Mesenchymal stem cell (in vitro differentiated cells and primary cell): Measurements from ENCODE around the gene TTLL11.

Source experiments
- DNase-seq: peaks from one replicate; pipeline ENCODE4 v3.0.0-alpha.2; 2013
- H2AFZ ChIP-seq: one replicate; pipeline ENCODE4 v1.6.1; 2013; ENCODE audit warnings: low read depth, mild to moderate bottlenecking, control low read depth, inconsistent platforms, low read length, moderate library complexity
- H2AK5ac ChIP-seq: 2 replicates; pipeline ENCODE4 v1.6.1; 2013; ENCODE audit warnings: low read length, moderate library complexity, mild to moderate bottlenecking, inconsistent platforms; ENCODE audit not compliant: severe bottlenecking
- H2BK120ac ChIP-seq: one replicate; pipeline ENCODE4 v1.6.1; 2013; ENCODE audit warnings: low read depth, mild to moderate bottlenecking, inconsistent platforms, low read length, moderate library complexity
- H2BK12ac ChIP-seq, 2 experiments: one replicate each; pipeline ENCODE4 v1.6.1; 2013; ENCODE audit warnings: inconsistent platforms in 2 of 2, low read length in 2 of 2, mild to moderate bottlenecking in 2 of 2, moderate library complexity in 2 of 2, control low read depth in 1 of 2
- H2BK15ac ChIP-seq: one replicate; pipeline ENCODE4 v1.6.1; 2013; ENCODE audit warnings: mild to moderate bottlenecking, low read depth, inconsistent platforms; ENCODE audit not compliant: poor library complexity, severe bottlenecking
- H2BK5ac ChIP-seq: 2 replicates; pipeline ENCODE4 v1.6.1; 2013; ENCODE audit warnings: low read depth, mild to moderate bottlenecking, low read length, control low read depth, inconsistent platforms; ENCODE audit not compliant: poor library complexity, severe bottlenecking
- H3K14ac ChIP-seq, 2 experiments: one replicate each; pipeline ENCODE4 v1.6.1; 2013; ENCODE audit warnings: inconsistent platforms in 2 of 2, low read length in 2 of 2, control low read depth in 1 of 2, mild to moderate bottlenecking in 1 of 2, moderate library complexity in 1 of 2
- H3K18ac ChIP-seq, 2 experiments: one replicate each; pipeline ENCODE4 v1.6.1; 2013; ENCODE audit warnings: inconsistent platforms in 2 of 2, low read length in 2 of 2, control low read depth in 1 of 2, low read depth in 1 of 2, mild to moderate bottlenecking in 1 of 2
- H3K23ac ChIP-seq, 2 experiments: one replicate each; pipeline ENCODE4 v1.6.1; 2013; ENCODE audit warnings: inconsistent platforms in 2 of 2, low read length in 2 of 2, mild to moderate bottlenecking in 2 of 2, moderate library complexity in 2 of 2, control low read depth in 1 of 2
- H3K27ac ChIP-seq: 2 replicates; pipeline ENCODE4 v1.5.1; 2013; ENCODE audit warnings: mild to moderate bottlenecking, moderate library complexity, low read length, control low read depth, inconsistent platforms; ENCODE audit not compliant: poor library complexity, severe bottlenecking
- H3K27me3 ChIP-seq, 2 experiments: 2 replicates each; pipeline versions ENCODE4 v1.6.1 to v1.7.0; 2013; ENCODE audit warnings: low read length in 2 of 2, mild to moderate bottlenecking in 2 of 2, moderate library complexity in 2 of 2, control low read depth in 1 of 2, inconsistent platforms in 1 of 2; ENCODE audit not compliant: control insufficient read depth in 1 of 2, insufficient read depth in 1 of 2
- H3K36me3 ChIP-seq, 2 experiments: 2 replicates each; pipeline versions ENCODE4 v1.6.1 to v1.7.0; 2013; ENCODE audit warnings: low read length in 2 of 2, control low read depth in 1 of 2, inconsistent platforms in 1 of 2, low read depth in 1 of 2, mild to moderate bottlenecking in 1 of 2; ENCODE audit not compliant: insufficient read depth in 2 of 2, control insufficient read depth in 1 of 2
- H3K4ac ChIP-seq, 2 experiments: one replicate each; pipeline ENCODE4 v1.6.1; 2013; ENCODE audit warnings: inconsistent platforms in 2 of 2, low read length in 2 of 2, mild to moderate bottlenecking in 2 of 2, moderate library complexity in 2 of 2, control low read depth in 1 of 2, low read depth in 1 of 2
- H3K4me1 ChIP-seq: 2 replicates; pipeline ENCODE4 v1.6.1; 2013; ENCODE audit warnings: low read depth, low read length, control low read depth; ENCODE audit not compliant: control insufficient read depth, insufficient read depth
- H3K4me2 ChIP-seq: 2 replicates; pipeline ENCODE4 v1.6.1; 2013; ENCODE audit warnings: low read length, mild to moderate bottlenecking, inconsistent platforms; ENCODE audit not compliant: poor library complexity, severe bottlenecking
- H3K4me3 ChIP-seq, 2 experiments: 2 replicates each; pipeline versions ENCODE4 v1.5.1 to v1.7.0; 2013; ENCODE audit warnings: low read length in 2 of 2, mild to moderate bottlenecking in 2 of 2, control low read depth in 1 of 2, low read depth in 1 of 2; ENCODE audit not compliant: insufficient read depth in 1 of 2
- H3K79me1 ChIP-seq: replicated peaks from 2 replicates; pipeline ENCODE4 v1.6.1; 2013; ENCODE audit warnings: mild to moderate bottlenecking, control low read depth, low read length, inconsistent platforms; ENCODE audit not compliant: poor library complexity, severe bottlenecking
- H3K9ac ChIP-seq: 2 replicates; pipeline ENCODE4 v1.7.0; 2013; ENCODE audit warnings: mild to moderate bottlenecking, low read length, moderate library complexity
- H3K9me3 ChIP-seq: 2 replicates; pipeline ENCODE4 v1.7.0; 2013; ENCODE audit warnings: mild to moderate bottlenecking, low read length; ENCODE audit not compliant: control insufficient read depth
- H4K8ac ChIP-seq: one replicate; pipeline ENCODE4 v1.6.1; 2013; ENCODE audit warnings: inconsistent platforms, mild to moderate bottlenecking, low read length, moderate library complexity
- H4K91ac ChIP-seq: one replicate; pipeline ENCODE4 v1.6.1; 2013; ENCODE audit warnings: mild to moderate bottlenecking, low read length, inconsistent platforms
- WGBS: methylation state at CpG from one replicate; pipeline ENCODE4 v1.1.7; 2013; ENCODE audit warnings: mixed read lengths; 5-methylcytosine and 5-hydroxymethylcytosine counted together

The TTLL11 gene

DNA sequence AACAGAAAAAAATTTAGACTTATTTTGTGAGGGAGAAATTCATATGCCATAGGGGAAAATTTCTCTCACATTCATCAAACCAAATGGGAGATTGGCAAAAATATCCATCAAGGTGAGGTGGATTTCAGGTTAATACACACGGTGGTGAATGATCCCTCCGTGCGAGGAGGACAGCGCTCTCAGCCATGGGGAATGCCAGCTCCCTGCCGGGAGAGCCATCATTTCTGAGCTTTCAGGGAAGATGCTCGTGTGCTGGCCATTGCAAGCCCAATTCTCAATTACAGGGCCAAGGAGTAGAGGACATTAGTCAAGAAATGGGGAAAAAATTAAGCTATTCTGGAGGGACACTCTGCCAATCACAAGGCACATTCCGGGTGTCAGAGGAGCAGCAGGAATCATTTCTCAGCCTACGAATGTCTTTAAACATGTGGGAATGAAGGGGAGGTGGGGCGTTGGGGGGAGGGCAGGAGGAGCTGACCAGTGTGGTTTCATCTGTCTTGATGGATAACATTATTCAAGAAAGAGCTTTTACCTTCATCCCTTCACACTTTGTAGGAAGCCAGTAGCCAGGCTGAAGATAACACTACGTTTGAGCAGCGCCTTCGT is 276.2 kb downstream of the TTLL11 start:
- H3K27ac ChIP-seq = no peak overlapping the region
- no peak overlapping the region for H3K23ac ChIP-seq
- H3K4me2 ChIP-seq = no peak overlapping the region
- no peak overlapping the region for H3K4ac ChIP-seq
- H3K27me3 ChIP-seq = peaks cover 32 to 40% of the 10 kb centered on the region in 2 experiments
- no peak overlapping the region for H2AFZ ChIP-seq
- no peak overlapping the region for H3K14ac ChIP-seq
- no peak overlapping the region for H3K18ac ChIP-seq
- no peak overlapping the region for H3K9ac ChIP-seq
- H2BK5ac ChIP-seq = no peak overlapping the region
- H3K79me1 ChIP-seq = no peaks in the 10 kb centered on the region
- H3K36me3 ChIP-seq = no peaks in the 10 kb centered on the region
- H2BK120ac ChIP-seq = no peak overlapping the region
- no peak overlapping the region for H4K91ac ChIP-seq
- no peak overlapping the region for H2BK15ac ChIP-seq
- no peak overlapping the region for H2AK5ac ChIP-seq
- DNase-seq = no peak
- peaks cover 10% of the 10 kb centered on the region for H3K4me1 ChIP-seq
- no peak overlapping the region for H4K8ac ChIP-seq
- no peak overlapping the region for H3K4me3 ChIP-seq
- WGBS = 69% methylated on average over 11 of the region's 12 CpGs
- H3K9me3 ChIP-seq = no peaks in the 10 kb centered on the region
- H2BK12ac ChIP-seq = no peak overlapping the region

DNA sequence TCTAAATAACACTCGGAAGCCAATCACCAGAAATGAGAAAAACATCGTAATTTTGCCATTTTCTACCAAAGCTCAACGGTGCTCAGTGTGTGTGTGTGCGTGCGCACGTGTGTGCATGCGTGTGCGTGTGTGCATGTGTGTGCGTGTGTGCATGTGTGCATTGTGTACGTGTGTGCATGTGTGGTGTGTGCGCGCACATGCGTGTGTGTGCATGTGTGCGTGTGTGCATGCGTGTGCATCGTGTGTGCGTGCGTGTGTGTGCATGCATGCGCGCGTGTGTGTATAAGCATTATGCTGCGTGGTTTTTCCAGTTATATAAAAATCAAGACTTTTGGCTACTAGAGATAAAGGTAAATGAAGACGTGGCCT is 276.7 kb downstream of the TTLL11 start:
- no peak overlapping the region for H3K27ac ChIP-seq
- WGBS = 84% methylated on average over 23 of the region's 23 CpGs

DNA sequence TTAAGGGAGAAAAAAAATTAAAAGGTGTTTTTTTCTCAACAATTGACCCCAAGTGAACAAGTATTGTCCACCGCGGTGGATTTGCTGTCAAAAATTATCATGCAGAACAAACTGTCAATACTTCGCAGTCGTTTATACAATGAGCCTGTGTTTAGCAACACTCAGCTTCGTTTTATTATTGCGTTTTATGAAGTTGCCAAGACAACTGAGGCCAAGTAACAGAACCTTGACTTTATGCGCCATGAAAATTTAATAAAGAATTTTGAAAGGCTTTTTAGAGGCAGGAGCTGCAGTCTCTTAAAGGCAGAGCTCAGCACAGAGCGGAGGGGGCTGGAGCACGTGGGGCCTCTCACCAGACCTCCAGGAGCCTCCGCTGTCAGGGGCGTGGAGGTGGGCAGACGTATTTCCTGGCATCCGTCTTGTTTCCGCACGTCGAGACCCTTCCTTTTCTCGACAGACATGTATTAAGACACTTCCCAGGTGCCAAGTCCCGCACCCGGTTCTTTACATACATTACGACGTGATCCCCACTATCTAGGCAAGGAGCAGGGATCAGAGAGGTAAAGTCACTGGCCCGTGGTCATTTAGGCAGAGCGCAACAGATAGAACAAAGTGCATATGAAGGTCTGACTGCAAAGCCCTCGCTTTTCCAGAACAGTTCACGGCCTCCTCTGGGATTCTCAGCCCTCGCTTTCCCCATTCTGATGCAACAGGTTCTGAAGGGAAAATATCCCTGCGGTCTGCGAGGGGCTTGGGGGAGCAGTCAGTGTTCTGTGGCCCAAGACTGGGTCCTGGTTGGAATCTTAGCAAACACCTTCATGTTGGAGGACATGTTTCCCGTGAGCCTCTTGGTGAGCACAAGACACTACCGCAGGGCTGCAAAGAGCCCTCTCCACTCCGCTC is 277.3 kb downstream of the TTLL11 start:
- no peak overlapping the region for H4K91ac ChIP-seq
- no peak overlapping the region for H3K27ac ChIP-seq
- 88% methylated on average over 31 of the region's 31 CpGs for WGBS
- no peaks in the 10 kb centered on the region for H3K9me3 ChIP-seq
- no peak overlapping the region for H3K4me3 ChIP-seq
- H3K4ac ChIP-seq = no peak overlapping the region
- H3K14ac ChIP-seq = no peak overlapping the region
- no peaks in the 10 kb centered on the region for H3K79me1 ChIP-seq
- no peak overlapping the region for H2AK5ac ChIP-seq
- no peak overlapping the region for H2AFZ ChIP-seq
- H3K23ac ChIP-seq = no peak overlapping the region
- no peak overlapping the region for H2BK12ac ChIP-seq
- no peaks in the 10 kb centered on the region for H3K36me3 ChIP-seq
- H3K4me1 ChIP-seq = peaks cover 10% of the 10 kb centered on the region
- H3K9ac ChIP-seq = no peak overlapping the region
- no peak for DNase-seq
- no peak overlapping the region for H2BK5ac ChIP-seq
- H4K8ac ChIP-seq = no peak overlapping the region
- H2BK15ac ChIP-seq = no peak overlapping the region
- no peak overlapping the region for H2BK120ac ChIP-seq
- peaks cover 32 to 40% of the 10 kb centered on the region in 2 experiments for H3K27me3 ChIP-seq
- no peak overlapping the region for H3K4me2 ChIP-seq
- H3K18ac ChIP-seq = no peak overlapping the region

More for the DNA sequence above, 276.7 kb downstream of the TTLL11 start:
- H2BK12ac ChIP-seq = no peak overlapping the region
- no peak overlapping the region for H2AK5ac ChIP-seq
- peaks cover 32 to 40% of the 10 kb centered on the region in 2 experiments for H3K27me3 ChIP-seq
- H2BK5ac ChIP-seq = no peak overlapping the region
- H3K9ac ChIP-seq = no peak overlapping the region
- peaks cover 10% of the 10 kb centered on the region for H3K4me1 ChIP-seq
- H4K91ac ChIP-seq = no peak overlapping the region
- no peak for DNase-seq
- H4K8ac ChIP-seq = no peak overlapping the region
- no peak overlapping the region for H3K4me2 ChIP-seq
- H3K4ac ChIP-seq = no peak overlapping the region
- no peak overlapping the region for H2AFZ ChIP-seq
- H3K18ac ChIP-seq = no peak overlapping the region
- no peak overlapping the region for H2BK15ac ChIP-seq
- no peaks in the 10 kb centered on the region for H3K9me3 ChIP-seq
- H3K79me1 ChIP-seq = no peaks in the 10 kb centered on the region
- H3K23ac ChIP-seq = no peak overlapping the region
- peak overlapping the region in 1 of 2 experiments; percentile 87 for H3K14ac ChIP-seq
- no peaks in the 10 kb centered on the region for H3K36me3 ChIP-seq
- no peak overlapping the region for H3K4me3 ChIP-seq
- H2BK120ac ChIP-seq = no peak overlapping the region

DNA sequence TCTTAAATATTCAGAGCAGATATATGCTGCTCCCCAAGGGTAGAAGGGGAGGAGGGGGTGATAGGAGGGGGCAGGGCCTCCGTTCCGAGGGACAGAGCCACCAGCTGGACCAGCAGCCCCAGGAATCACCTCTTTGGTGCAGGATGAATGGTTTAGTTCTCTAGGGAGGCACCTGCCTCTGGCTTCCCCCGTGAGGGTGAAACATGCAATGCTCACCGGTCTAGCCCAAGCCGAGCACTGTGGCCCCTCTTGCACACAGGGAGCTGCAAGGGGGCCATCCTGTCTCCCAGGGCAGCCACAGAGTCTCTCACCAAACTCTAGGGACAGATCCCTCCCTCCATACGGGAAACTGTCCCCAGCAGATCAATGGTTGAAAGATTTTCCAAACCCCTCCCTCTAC is 278.0 kb downstream of the TTLL11 start:
- Histone ChIP-seq H3K4ac (no peak overlapping the region), H4K8ac (no peak overlapping the region), H3K4me1 (peaks cover 10% of the 10 kb centered on the region), H3K14ac (no peak overlapping the region), H2AFZ (no peak overlapping the region), H2BK12ac (no peak overlapping the region), H3K79me1 (no peaks in the 10 kb centered on the region), H3K36me3 (no peaks in the 10 kb centered on the region), H3K4me3 (no peak overlapping the region), H2BK5ac (no peak overlapping the region), H2BK15ac (no peak overlapping the region), H2AK5ac (no peak overlapping the region), H3K27ac (no peak overlapping the region), H3K27me3 (peaks cover 32 to 40% of the 10 kb centered on the region in 2 experiments), H3K9me3 (no peaks in the 10 kb centered on the region), H4K91ac (no peak overlapping the region), H3K9ac (no peak overlapping the region), H3K18ac (no peak overlapping the region), H3K4me2 (no peak overlapping the region), H3K23ac (no peak overlapping the region), H2BK120ac (no peak overlapping the region)
- no peak for DNase-seq
- 94% methylated on average over 6 of the region's 6 CpGs for WGBS
